ENCODE measurements around the gene ZSCAN30. TPM values are rescaled to one million over a fixed set of nuclear protein-coding genes. Genes with fewer than 3 reads are reported as not detected.
A peak's percentile ranks its signal among the peaks of the same experiment; 100 is the strongest.

ZSCAN30 gene
- total RNA-seq, 1 donor from 2014 or later = 8.9 TPM

DNA sequence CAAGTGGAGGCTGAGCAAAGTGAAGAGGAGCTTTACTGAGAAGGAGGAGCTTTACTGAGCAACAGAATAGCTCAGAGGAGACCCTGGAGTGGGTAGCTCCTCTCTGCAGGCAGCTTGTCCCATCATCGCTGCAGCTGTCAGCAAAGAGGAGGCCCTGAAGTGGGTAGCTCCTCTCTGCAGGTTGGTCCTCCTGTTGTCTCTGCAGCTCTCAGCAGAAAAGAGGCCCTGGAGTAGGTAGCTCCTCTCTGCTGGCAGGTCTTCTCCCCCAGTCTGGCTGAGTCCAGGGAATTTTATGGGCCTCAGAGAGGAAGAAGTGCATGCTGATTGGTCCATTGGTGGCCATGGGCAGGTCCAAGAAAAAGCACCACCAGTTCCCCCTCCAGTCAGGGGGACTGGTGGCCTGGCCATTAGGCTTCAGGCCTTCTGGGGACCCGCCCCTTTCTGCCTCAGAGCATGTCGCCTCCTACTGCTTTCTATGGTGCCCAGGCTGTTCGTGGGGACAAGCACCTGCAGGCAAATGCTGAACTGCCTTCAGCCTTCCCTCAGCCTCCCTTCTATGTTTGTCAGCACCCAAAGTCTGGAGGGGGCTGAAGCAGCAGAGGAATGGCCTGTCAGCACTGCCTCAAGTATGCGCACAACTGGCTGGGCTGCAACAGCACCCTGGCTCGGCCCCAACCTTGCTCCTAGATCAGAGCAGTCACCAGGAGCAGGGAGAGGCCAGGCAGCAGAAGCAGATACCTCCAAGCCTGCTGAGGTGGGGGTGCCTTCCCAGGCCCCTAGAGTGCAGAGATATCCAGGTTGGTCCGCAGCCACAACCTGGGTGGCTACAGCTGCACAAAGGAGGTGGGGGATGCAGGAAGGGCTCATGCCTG lies 5.9 kb downstream of the ZSCAN30 start:
- peaks cover 0 to 2% (median 1%) of the 10 kb centered on the region in 3 donors for H3K4me1 ChIP-seq (ENCODE audit: control insufficient read depth in 3 of 3, insufficient read depth in 3 of 3, low read length in 3 of 3)
- no peaks in the 10 kb centered on the region for H3K9me3 ChIP-seq (ENCODE audit: control insufficient read depth in 3 of 3, low read length in 3 of 3)
- H3K36me3 ChIP-seq (ENCODE audit: control insufficient read depth in 3 of 3, insufficient read depth in 3 of 3, low read length in 3 of 3) = peaks cover 0 to 11% (median 7%) of the 10 kb centered on the region in 3 donors
- no peak overlapping the region for H3K27ac ChIP-seq (ENCODE audit: low read depth, low read length)
- H3K4me3 ChIP-seq (ENCODE audit: low read length in 3 of 3) = no peak overlapping the region
- H3K9ac ChIP-seq (ENCODE audit: low read depth in 1 of 3, low read length in 3 of 3) = no peak overlapping the region
- H3K27me3 ChIP-seq (ENCODE audit: control insufficient read depth in 3 of 3, insufficient read depth in 3 of 3, low read length in 3 of 3) = no peaks in the 10 kb centered on the region

DNA sequence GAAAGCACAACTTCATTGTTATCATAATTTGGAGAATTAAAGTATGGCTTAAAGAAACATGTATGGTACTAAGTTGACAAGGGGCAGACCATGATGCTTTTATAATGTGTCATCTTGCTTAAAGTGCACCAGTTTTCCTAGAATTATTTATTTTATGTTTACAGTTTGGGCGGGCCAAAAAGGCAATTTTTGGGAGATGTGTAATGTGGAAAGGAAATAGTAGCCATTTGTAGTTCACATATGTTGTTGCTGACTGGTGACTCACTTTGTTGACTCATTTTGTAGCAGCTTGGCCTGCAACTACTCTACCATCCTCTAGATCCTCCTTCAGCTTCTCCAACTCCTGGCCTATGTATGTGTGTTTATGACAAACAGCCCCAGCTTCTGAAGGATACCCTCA lies 7.7 kb downstream of the ZSCAN30 start:
- Histone ChIP-seq H3K27ac (ENCODE audit: low read depth, low read length) (no peak overlapping the region), H3K27me3 (ENCODE audit: control insufficient read depth in 3 of 3, insufficient read depth in 3 of 3, low read length in 3 of 3) (no peaks in the 10 kb centered on the region), H3K9ac (ENCODE audit: low read depth in 1 of 3, low read length in 3 of 3) (no peak overlapping the region), H3K4me1 (ENCODE audit: control insufficient read depth in 3 of 3, insufficient read depth in 3 of 3, low read length in 3 of 3) (no peaks in the 10 kb centered on the region), H3K9me3 (ENCODE audit: control insufficient read depth in 3 of 3, low read length in 3 of 3) (no peaks in the 10 kb centered on the region), H3K4me3 (ENCODE audit: low read length in 3 of 3) (no peak overlapping the region), H3K36me3 (ENCODE audit: control insufficient read depth in 3 of 3, insufficient read depth in 3 of 3, low read length in 3 of 3) (peaks cover 0 to 11% (median 7%) of the 10 kb centered on the region in 3 donors)

DNA sequence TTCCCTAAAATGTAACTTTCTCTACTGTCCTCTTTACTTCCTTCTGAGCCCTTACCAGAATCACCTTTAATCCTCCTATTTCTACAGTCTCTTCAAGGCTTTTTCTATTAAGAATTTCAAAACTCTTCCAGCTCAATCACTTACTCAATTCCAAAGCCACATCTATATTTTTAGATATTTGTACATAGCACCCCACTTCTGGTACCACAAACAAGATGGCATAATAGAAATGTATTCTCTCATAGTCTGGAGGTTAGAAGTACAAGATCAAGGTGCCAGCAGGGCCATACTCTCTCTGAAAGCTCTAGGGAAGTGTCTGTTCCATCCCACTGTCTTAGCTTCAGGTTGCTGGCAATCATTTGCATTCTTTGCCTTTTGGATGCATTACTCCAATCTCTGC lies 11.1 kb downstream of the ZSCAN30 start:
- Histone ChIP-seq H3K9me3 (ENCODE audit: control insufficient read depth in 3 of 3, low read length in 3 of 3) (no peaks in the 10 kb centered on the region), H3K4me3 (ENCODE audit: low read length in 3 of 3) (no peak overlapping the region), H3K9ac (ENCODE audit: low read depth in 1 of 3, low read length in 3 of 3) (no peak overlapping the region), H3K27me3 (ENCODE audit: control insufficient read depth in 3 of 3, insufficient read depth in 3 of 3, low read length in 3 of 3) (no peaks in the 10 kb centered on the region), H3K27ac (ENCODE audit: low read depth, low read length) (no peak overlapping the region), H3K36me3 (ENCODE audit: control insufficient read depth in 3 of 3, insufficient read depth in 3 of 3, low read length in 3 of 3) (peaks cover 0 to 5% (median 4%) of the 10 kb centered on the region in 3 donors), H3K4me1 (ENCODE audit: control insufficient read depth in 3 of 3, insufficient read depth in 3 of 3, low read length in 3 of 3) (no peaks in the 10 kb centered on the region)

- H3K4me3 ChIP-seq (ENCODE audit: low read length in 3 of 3) = no peak overlapping the region
These were observed 11.9 kb downstream of the ZSCAN30 start for GRCh38 chr18:35278085-35278484.

GRCh38 chr18:35277633-35278032 lies 12.4 kb downstream of the ZSCAN30 start:
- H3K36me3 ChIP-seq (ENCODE audit: control insufficient read depth in 3 of 3, insufficient read depth in 3 of 3, low read length in 3 of 3) = no peaks in the 10 kb centered on the region
- no peaks in the 10 kb centered on the region for H3K27me3 ChIP-seq (ENCODE audit: control insufficient read depth in 3 of 3, insufficient read depth in 3 of 3, low read length in 3 of 3)
- no peak overlapping the region for H3K27ac ChIP-seq (ENCODE audit: low read depth, low read length)
- H3K4me1 ChIP-seq (ENCODE audit: control insufficient read depth in 3 of 3, insufficient read depth in 3 of 3, low read length in 3 of 3) = no peaks in the 10 kb centered on the region
- no peaks in the 10 kb centered on the region for H3K9me3 ChIP-seq (ENCODE audit: control insufficient read depth in 3 of 3, low read length in 3 of 3)
- H3K9ac ChIP-seq (ENCODE audit: low read depth in 1 of 3, low read length in 3 of 3) = no peak overlapping the region
- H3K4me3 ChIP-seq (ENCODE audit: low read length in 3 of 3) = no peak overlapping the region

More at GRCh38 chr18:35278085-35278484, 11.9 kb downstream of the ZSCAN30 start:
- Histone ChIP-seq H3K9me3 (ENCODE audit: control insufficient read depth in 3 of 3, low read length in 3 of 3) (no peaks in the 10 kb centered on the region), H3K27ac (ENCODE audit: low read depth, low read length) (no peak overlapping the region), H3K4me1 (ENCODE audit: control insufficient read depth in 3 of 3, insufficient read depth in 3 of 3, low read length in 3 of 3) (no peaks in the 10 kb centered on the region), H3K9ac (ENCODE audit: low read depth in 1 of 3, low read length in 3 of 3) (no peak overlapping the region), H3K27me3 (ENCODE audit: control insufficient read depth in 3 of 3, insufficient read depth in 3 of 3, low read length in 3 of 3) (no peaks in the 10 kb centered on the region), H3K36me3 (ENCODE audit: control insufficient read depth in 3 of 3, insufficient read depth in 3 of 3, low read length in 3 of 3) (no peaks in the 10 kb centered on the region)

- Histone ChIP-seq H3K27me3 (ENCODE audit: control insufficient read depth in 3 of 3, insufficient read depth in 3 of 3, low read length in 3 of 3) (no peaks in the 10 kb centered on the region), H3K27ac (ENCODE audit: low read depth, low read length) (no peak overlapping the region), H3K36me3 (ENCODE audit: control insufficient read depth in 3 of 3, insufficient read depth in 3 of 3, low read length in 3 of 3) (no peaks in the 10 kb centered on the region), H3K4me3 (ENCODE audit: low read length in 3 of 3) (no peak overlapping the region), H3K9me3 (ENCODE audit: control insufficient read depth in 3 of 3, low read length in 3 of 3) (no peaks in the 10 kb centered on the region), H3K9ac (ENCODE audit: low read depth in 1 of 3, low read length in 3 of 3) (no peak overlapping the region), H3K4me1 (ENCODE audit: control insufficient read depth in 3 of 3, insufficient read depth in 3 of 3, low read length in 3 of 3) (no peaks in the 10 kb centered on the region)
These were observed 13.8 kb downstream of the ZSCAN30 start for GRCh38 chr18:35276267-35276666.

- Histone ChIP-seq H3K36me3 (ENCODE audit: control insufficient read depth in 3 of 3, insufficient read depth in 3 of 3, low read length in 3 of 3) (no peaks in the 10 kb centered on the region), H3K27ac (ENCODE audit: low read depth, low read length) (no peak overlapping the region), H3K27me3 (ENCODE audit: control insufficient read depth in 3 of 3, insufficient read depth in 3 of 3, low read length in 3 of 3) (no peaks in the 10 kb centered on the region), H3K9ac (ENCODE audit: low read depth in 1 of 3, low read length in 3 of 3) (no peak overlapping the region), H3K9me3 (ENCODE audit: control insufficient read depth in 3 of 3, low read length in 3 of 3) (peaks cover 0 to 2% (median 0%) of the 10 kb centered on the region in 3 donors), H3K4me1 (ENCODE audit: control insufficient read depth in 3 of 3, insufficient read depth in 3 of 3, low read length in 3 of 3) (peaks cover 0 to 3% (median 2%) of the 10 kb centered on the region in 3 donors), H3K4me3 (ENCODE audit: low read length in 3 of 3) (no peak overlapping the region)
These were observed 18.4 kb downstream of the ZSCAN30 start for GRCh38 chr18:35271656-35272055.

GRCh38 chr18:35268821-35269220 lies 21.2 kb downstream of the ZSCAN30 start:
- Histone ChIP-seq H3K4me1 (ENCODE audit: control insufficient read depth in 3 of 3, insufficient read depth in 3 of 3, low read length in 3 of 3) (peaks cover 0 to 3% (median 2%) of the 10 kb centered on the region in 3 donors), H3K4me3 (ENCODE audit: low read length in 3 of 3) (no peak overlapping the region), H3K27ac (ENCODE audit: low read depth, low read length) (no peak overlapping the region), H3K27me3 (ENCODE audit: control insufficient read depth in 3 of 3, insufficient read depth in 3 of 3, low read length in 3 of 3) (no peaks in the 10 kb centered on the region), H3K36me3 (ENCODE audit: control insufficient read depth in 3 of 3, insufficient read depth in 3 of 3, low read length in 3 of 3) (peaks cover 0 to 7% (median 5%) of the 10 kb centered on the region in 3 donors), H3K9ac (ENCODE audit: low read depth in 1 of 3, low read length in 3 of 3) (no peak overlapping the region), H3K9me3 (ENCODE audit: control insufficient read depth in 3 of 3, low read length in 3 of 3) (peaks cover 0 to 2% (median 0%) of the 10 kb centered on the region in 3 donors)

DNA sequence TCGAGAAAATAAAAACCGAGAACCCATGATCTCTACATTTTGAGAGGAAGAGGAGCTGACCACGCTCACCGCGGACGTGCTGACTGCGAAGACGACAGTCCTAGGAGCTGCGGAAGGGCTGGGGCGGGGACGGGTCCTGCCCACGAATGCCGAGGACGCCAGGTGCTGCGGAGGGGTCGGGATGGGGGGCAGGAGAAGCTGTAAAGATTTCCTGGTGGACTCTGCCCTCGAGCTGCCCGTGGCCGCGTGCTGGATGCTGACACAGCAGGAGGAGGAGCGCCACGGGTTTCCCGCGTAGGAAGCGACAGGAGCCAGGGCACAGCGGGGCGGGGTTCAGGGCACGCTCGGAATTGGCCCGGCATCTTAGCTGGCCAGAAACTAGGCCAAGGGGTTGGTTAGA lies 22.2 kb downstream of the ZSCAN30 start:
- peaks cover 0 to 3% (median 2%) of the 10 kb centered on the region in 3 donors for H3K4me1 ChIP-seq (ENCODE audit: control insufficient read depth in 3 of 3, insufficient read depth in 3 of 3, low read length in 3 of 3)
- H3K9ac ChIP-seq (ENCODE audit: low read depth in 1 of 3, low read length in 3 of 3) = peak overlapping the region in 1 of 3 donors; percentile 34
- H3K4me3 ChIP-seq (ENCODE audit: low read length in 3 of 3) = peak overlapping the region; percentile 65 to 73 (median 70)
- H3K36me3 ChIP-seq (ENCODE audit: control insufficient read depth in 3 of 3, insufficient read depth in 3 of 3, low read length in 3 of 3) = peaks cover 4 to 15% (median 10%) of the 10 kb centered on the region in 3 donors
- peaks cover 0 to 2% (median 0%) of the 10 kb centered on the region in 3 donors for H3K9me3 ChIP-seq (ENCODE audit: control insufficient read depth in 3 of 3, low read length in 3 of 3)
- H3K27me3 ChIP-seq (ENCODE audit: control insufficient read depth in 3 of 3, insufficient read depth in 3 of 3, low read length in 3 of 3) = no peaks in the 10 kb centered on the region
- H3K27ac ChIP-seq (ENCODE audit: low read depth, low read length) = no peak overlapping the region

DNA sequence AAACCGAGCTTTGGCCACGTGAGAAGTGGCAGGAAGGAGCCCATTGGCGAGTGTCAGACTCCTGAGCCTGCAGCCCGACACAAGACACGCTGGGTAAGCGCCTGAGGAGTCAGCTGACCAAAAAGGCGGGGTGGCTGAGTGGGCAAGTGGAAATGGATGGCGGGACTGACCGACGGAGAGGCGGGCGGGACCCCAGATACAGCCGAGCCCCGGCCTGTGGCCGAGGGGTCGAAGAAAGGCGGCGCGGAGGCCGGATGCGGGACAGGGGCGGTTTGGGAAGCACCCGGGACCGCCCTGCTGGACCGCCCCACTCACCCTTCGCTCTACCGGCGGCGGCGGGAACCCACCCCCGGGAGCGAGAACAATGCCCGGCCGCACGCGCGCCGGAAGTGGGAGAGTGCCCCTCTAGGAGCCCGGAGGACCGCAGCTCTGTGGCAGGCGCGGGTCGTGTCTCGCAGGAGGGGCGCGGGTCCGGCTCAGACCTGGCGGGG lies 22.8 kb downstream of the ZSCAN30 start:
- peak overlapping the region; percentile 50 to 75 (median 61) for H3K9ac ChIP-seq (ENCODE audit: low read depth in 1 of 3, low read length in 3 of 3)
- peaks cover 0 to 3% (median 2%) of the 10 kb centered on the region in 3 donors for H3K4me1 ChIP-seq (ENCODE audit: control insufficient read depth in 3 of 3, insufficient read depth in 3 of 3, low read length in 3 of 3)
- H3K27ac ChIP-seq (ENCODE audit: low read depth, low read length) = peak overlapping the region; percentile 64

More for the DNA sequence above, 22.8 kb downstream of the ZSCAN30 start:
- no peaks in the 10 kb centered on the region for H3K27me3 ChIP-seq (ENCODE audit: control insufficient read depth in 3 of 3, insufficient read depth in 3 of 3, low read length in 3 of 3)
- peaks cover 0 to 2% (median 0%) of the 10 kb centered on the region in 3 donors for H3K9me3 ChIP-seq (ENCODE audit: control insufficient read depth in 3 of 3, low read length in 3 of 3)
- peak overlapping the region; percentile 70 to 73 (median 72) for H3K4me3 ChIP-seq (ENCODE audit: low read length in 3 of 3)
- peaks cover 9 to 20% (median 15%) of the 10 kb centered on the region in 3 donors for H3K36me3 ChIP-seq (ENCODE audit: control insufficient read depth in 3 of 3, insufficient read depth in 3 of 3, low read length in 3 of 3)
